Measurements from ENCODE around the gene NLE1.
"Not testable (repeated sequence)": the region's sequence is repeated elsewhere in the genome, so short reads cannot be mapped to it uniquely, and the experiment has no call there.

Gene NLE1

GRCh38 chr17:35117984-35118383 is 24.1 kb downstream of the NLE1 start:
- peak; percentile 52 for TF ChIP-seq CTCF (IDR thresholded peaks at IDR 0.05; ENCODE audit: low read depth, low read length)
- no peaks in the 10 kb centered on the region for H3K27me3 ChIP-seq
- no peaks in the 10 kb centered on the region for H3K9me3 ChIP-seq
- no peak overlapping the region for H3K4me3 ChIP-seq (ENCODE audit: low read depth, low read length)
- DNase-seq = peak; percentile 60
- no peaks in the 10 kb centered on the region for H3K4me1 ChIP-seq
- H3K36me3 ChIP-seq = no peaks in the 10 kb centered on the region

- no peak overlapping the region for H3K4me3 ChIP-seq (ENCODE audit: low read depth, low read length)
- no peaks in the 10 kb centered on the region for H3K27me3 ChIP-seq
- no peak for TF ChIP-seq CTCF (IDR thresholded peaks at IDR 0.05; ENCODE audit: low read depth, low read length)
- no peaks in the 10 kb centered on the region for H3K4me1 ChIP-seq
- H3K9me3 ChIP-seq = no peaks in the 10 kb centered on the region
- no peaks in the 10 kb centered on the region for H3K36me3 ChIP-seq
- DNase-seq = no peak
Measured at GRCh38 chr17:35116845-35117244, 25.3 kb downstream of the NLE1 start.

- not testable (repeated sequence) for H3K4me3 ChIP-seq (ENCODE audit: low read depth, low read length); H3K27me3 ChIP-seq; H3K9me3 ChIP-seq; DNase-seq; H3K4me1 ChIP-seq; H3K36me3 ChIP-seq
Measured at GRCh38 chr17:35110791-35111190, 31.3 kb downstream of the NLE1 start.

GRCh38 chr17:35104844-35105450 is 37.2 kb downstream of the NLE1 start:
- Histone ChIP-seq H3K4me1 (no peaks in the 10 kb centered on the region), H3K4me3 (ENCODE audit: low read depth, low read length) (no peak overlapping the region), H3K27me3 (no peaks in the 10 kb centered on the region), H3K9me3 (no peaks in the 10 kb centered on the region), H3K36me3 (peaks cover 14% of the 10 kb centered on the region)
- TF ChIP-seq CTCF (IDR thresholded peaks at IDR 0.05; ENCODE audit: low read depth, low read length) = no peak
- no peak for DNase-seq

GRCh38 chr17:35103271-35103670 is 38.8 kb downstream of the NLE1 start:
- DNase-seq = no peak
- no peak for TF ChIP-seq CTCF (IDR thresholded peaks at IDR 0.05; ENCODE audit: low read depth, low read length)
- Histone ChIP-seq H3K4me1 (no peaks in the 10 kb centered on the region), H3K36me3 (peaks cover 14% of the 10 kb centered on the region), H3K4me3 (ENCODE audit: low read depth, low read length) (no peak overlapping the region), H3K27me3 (no peaks in the 10 kb centered on the region), H3K9me3 (no peaks in the 10 kb centered on the region)

- peaks cover 14% of the 10 kb centered on the region for H3K36me3 ChIP-seq
- no peaks in the 10 kb centered on the region for H3K9me3 ChIP-seq
- TF ChIP-seq CTCF (IDR thresholded peaks at IDR 0.05; ENCODE audit: low read depth, low read length) = no peak
- no peak for DNase-seq
- H3K27me3 ChIP-seq = no peaks in the 10 kb centered on the region
- H3K4me1 ChIP-seq = no peaks in the 10 kb centered on the region
- H3K4me3 ChIP-seq (ENCODE audit: low read depth, low read length) = no peak overlapping the region
Measured at GRCh38 chr17:35101725-35102124, 40.4 kb downstream of the NLE1 start.

- no peaks in the 10 kb centered on the region for H3K27me3 ChIP-seq
- no peaks in the 10 kb centered on the region for H3K9me3 ChIP-seq
- H3K4me3 ChIP-seq (ENCODE audit: low read depth, low read length) = no peak overlapping the region
- DNase-seq = no peak
- no peaks in the 10 kb centered on the region for H3K4me1 ChIP-seq
- no peak for TF ChIP-seq CTCF (IDR thresholded peaks at IDR 0.05; ENCODE audit: low read depth, low read length)
- H3K36me3 ChIP-seq = peaks cover 8% of the 10 kb centered on the region
Measured at GRCh38 chr17:35101036-35101435, 41.1 kb downstream of the NLE1 start.

Data from BE2C (cell line).